HepG2 (cell line): Measurements from ENCODE around the gene PRMT7. TPM values are rescaled to one million over a fixed set of nuclear protein-coding genes. Genes with fewer than 3 reads are reported as not detected.
A peak's percentile ranks its signal among the peaks of the same experiment; 100 is the strongest.

Source experiments
- ATAC-seq: fragments of 200-7000 bp; cut with Tn5 transposase; 3 replicates; pipeline ENCODE4 v1.9.1; 2020; ENCODE audit warnings: mild to moderate bottlenecking, moderate library complexity
- BruUV-seq: library from RNA; stranded (reverse); fragments of 400-500 nt; replicated peaks from 2 replicates; lab custom pipeline; 2021; lab: Mats Ljungman, UMichigan
- CTCF ChIA-PET: fragments of 300-600 bp; formaldehyde crosslinking; extraction: SDS; loops from one replicate; lab custom pipeline; 2021; ENCODE audit warnings: low total read pairs, inconsistent platforms, low intra/inter-chr PET ratio; lab: Yijun Ruan, JAX
- POLR2A ChIA-PET: fragments of 350-600 bp; sonication (Branson Sonifier 250); formaldehyde crosslinking; loops from one replicate; lab custom pipeline; 2020; ENCODE audit warnings: antibody characterized with exemption, inconsistent platforms; lab: Yijun Ruan, JAX
- DNase-seq: peaks from one replicate; pipeline ENCODE4 v3.0.0-alpha.2; 2015; ENCODE audit warnings: low spot score
- FAIRE-seq: peaks from 3 replicates; lab custom pipeline; 2011; peaks lifted over from hg19 to GRCh38; lab: Jason Lieb, UNC
- H2AFZ ChIP-seq: one replicate; pipeline ENCODE4 v1.6.1; 2011; ENCODE audit warnings: low read length, inconsistent platforms
- H3K27ac ChIP-seq: fragments of 300-600 bp; 3 replicates; pipeline ENCODE4 v1.8.0; 2011; ENCODE audit warnings: mixed run types, mild to moderate bottlenecking, mixed read lengths, low read length, inconsistent platforms; ENCODE audit not compliant: insufficient read depth; ENCODE audit errors: extremely low read length
- H3K27me3 ChIP-seq, 2 experiments: fragments of 200-600 bp in 1 of 2; 2 replicates in 1 of 2; 3 replicates in 1 of 2; pipeline versions ENCODE4 v1.6.0 to v1.8.0; 2011; ENCODE audit warnings: low read length in 2 of 2, mild to moderate bottlenecking in 2 of 2, moderate library complexity in 2 of 2, inconsistent platforms in 1 of 2; ENCODE audit not compliant: insufficient read depth in 2 of 2, control insufficient read depth in 1 of 2
- H3K36me3 ChIP-seq, 2 experiments: fragments of 200-600 bp in 1 of 2; replicated peaks in 1 of 2; 2 replicates in 1 of 2; 3 replicates in 1 of 2; pipeline versions ENCODE4 v1.5.1 to v1.8.0; 2011; ENCODE audit warnings: low read length in 2 of 2, inconsistent platforms in 1 of 2; ENCODE audit not compliant: insufficient read depth in 2 of 2, control insufficient read depth in 1 of 2
- H3K4me1 ChIP-seq: 2 replicates; pipeline ENCODE4 v1.5.1; 2012; ENCODE audit warnings: low read length, inconsistent platforms; ENCODE audit not compliant: insufficient read depth
- H3K4me2 ChIP-seq: 2 replicates; pipeline ENCODE4 v1.6.0; 2011; ENCODE audit warnings: low read depth, low read length, inconsistent platforms
- H3K4me3 ChIP-seq, 3 experiments: fragments of 200-600 bp in 1 of 3; sonication (generic), shearing (Covaris generic) in 1 of 3; replicated peaks in 1 of 3; 2 replicates each; pipeline ENCODE4 v1.5.1; 2011 to 2016; ENCODE audit warnings: low read length in 3 of 3, inconsistent platforms in 2 of 3, low read depth in 2 of 3, mild to moderate bottlenecking in 2 of 3, control low read depth in 1 of 3, mixed read lengths in 1 of 3; ENCODE audit not compliant: insufficient read depth in 1 of 3
- H3K79me2 ChIP-seq: one replicate; pipeline ENCODE4 v1.6.1; 2011; ENCODE audit warnings: low read length, inconsistent platforms; ENCODE audit not compliant: insufficient read depth
- H3K9ac ChIP-seq: 2 replicates; pipeline ENCODE4 v1.6.0; 2011; ENCODE audit warnings: mild to moderate bottlenecking, low read depth, low read length, inconsistent platforms; ENCODE audit not compliant: insufficient read depth
- H3K9me3 ChIP-seq: 2 replicates; pipeline ENCODE4 v1.5.1; 2012; ENCODE audit warnings: mild to moderate bottlenecking, low read length
- H4K20me1 ChIP-seq: 2 replicates; pipeline ENCODE4 v1.6.0; 2011; ENCODE audit warnings: inconsistent platforms, mild to moderate bottlenecking, low read length, moderate library complexity; ENCODE audit not compliant: insufficient read depth
- EHMT2 ChIP-seq: fragments of 200-600 bp; sonication (generic); IDR thresholded peaks from 2 replicates; pipeline ENCODE4 v1.7.0; 2017; ENCODE audit warnings: antibody characterized with exemption, low read depth, low read length, borderline replicate concordance
- SP5 ChIP-seq: IDR thresholded peaks from 2 replicates; pipeline ENCODE4 v1.6.1; 2016; ENCODE audit warnings: low read depth, borderline replicate concordance
- SRSF1 ChIP-seq: fragments of 200-400 bp; formaldehyde crosslinking; optimal IDR thresholded peaks from 2 replicates; pipeline ENCODE3; 2017; ENCODE audit warnings: mild to moderate bottlenecking, low read depth, low read length, moderate library complexity
- TGIF2 ChIP-seq: IDR thresholded peaks from 2 replicates; pipeline ENCODE4 v1.6.1; 2016; ENCODE audit warnings: control low read depth, missing compliant biosample characterization
- ZNF10 ChIP-seq: sonication (generic); formaldehyde crosslinking; IDR thresholded peaks from 2 replicates; pipeline ENCODE4 v1.4.0; 2020; ENCODE audit warnings: mild to moderate bottlenecking, low read depth, missing genetic modification reagents, borderline replicate concordance
- ZNF121 ChIP-seq: sonication (generic); formaldehyde crosslinking; IDR thresholded peaks from 2 replicates; pipeline ENCODE4 v1.5.0; 2020; ENCODE audit warnings: mild to moderate bottlenecking, missing genetic modification reagents
- ZNF24 ChIP-seq: fragments of 450-650 bp; IDR thresholded peaks from 2 replicates; pipeline ENCODE4 v1.6.1; 2017; ENCODE audit warnings: antibody characterized with exemption, mild to moderate bottlenecking
- ZNF33A ChIP-seq: sonication (generic); formaldehyde crosslinking; IDR thresholded peaks from 2 replicates; pipeline ENCODE4 v1.5.1; 2020; ENCODE audit warnings: missing genetic modification reagents, mild to moderate bottlenecking, moderate library complexity, borderline replicate concordance
- ZNF782 ChIP-seq: sonication (generic); formaldehyde crosslinking; IDR thresholded peaks from 2 replicates; pipeline ENCODE4 v1.4.0; 2020; ENCODE audit warnings: missing genetic modification reagents, mild to moderate bottlenecking, borderline replicate concordance
- ZZZ3 ChIP-seq: sonication (generic); formaldehyde crosslinking; IDR thresholded peaks from 2 replicates; pipeline ENCODE4 v1.4.0; 2020; ENCODE audit warnings: missing genetic modification reagents, mild to moderate bottlenecking, borderline replicate concordance
- WGBS: methylation state at CpG from one replicate; pipeline ENCODE4 v1.1.6; 2017; ENCODE audit warnings: low lambda C conversion rate; 5-methylcytosine and 5-hydroxymethylcytosine counted together
- in situ Hi-C: cut with HindIII; loops from 2 replicates; pipeline ENCODE4 v1.10.0; 2017; ENCODE audit warnings: low pct_unique_long_range_greater_than_20kb; ENCODE audit not compliant: extremely low pct_ligation_motif_present
- intact Hi-C: fragments of 100-400 bp; cut with micrococcal nuclease; formaldehyde crosslinking; loops from one replicate; pipeline ENCODE4 v1.10.0; 2022; ENCODE audit not compliant: unreplicated experiment
- polyA plus RNA-seq, 8 experiments: library from polyadenylated mRNA; depleted of rRNA in 3 of 8; stranded (reverse) in 7 of 8; unstranded in 1 of 8; fragments of >200 nt; fragmentation: Illumina TruSeq in 4 of 8; extraction: Trizol in 4 of 8; gene quantifications; 2 replicates each; pipeline versions ENCODE4 v1.2.1 to v1.2.3, GENCODE V29; 2011 to 2016; ENCODE audit warnings: low read depth in 4 of 8, missing spikeins in 1 of 8, mixed read lengths in 1 of 8; ENCODE audit not compliant: insufficient read depth in 1 of 8
- total RNA-seq, 5 experiments: library from RNA; depleted of rRNA; stranded (reverse); fragments of >200 nt; fragmentation: Illumina TruSeq; extraction: Trizol; gene quantifications; 2 replicates each; pipeline ENCODE4 v1.2.3, GENCODE V29; 2016; ENCODE audit warnings: low read depth in 1 of 5
- TF ChIP-seq, protein P1 (sequence below): sonication (generic); formaldehyde crosslinking; IDR thresholded peaks from 2 replicates; pipeline ENCODE4 v1.8.0; 2022; ENCODE audit warnings: mild to moderate bottlenecking, missing genetic modification reagents

PRMT7 gene
- total and polyA plus RNA-seq, 2 of the 13 experiments (the other 11 are each of a cell fraction or from before 2014, with no cell fraction given): 47.5 to 55.0 TPM

DNA sequence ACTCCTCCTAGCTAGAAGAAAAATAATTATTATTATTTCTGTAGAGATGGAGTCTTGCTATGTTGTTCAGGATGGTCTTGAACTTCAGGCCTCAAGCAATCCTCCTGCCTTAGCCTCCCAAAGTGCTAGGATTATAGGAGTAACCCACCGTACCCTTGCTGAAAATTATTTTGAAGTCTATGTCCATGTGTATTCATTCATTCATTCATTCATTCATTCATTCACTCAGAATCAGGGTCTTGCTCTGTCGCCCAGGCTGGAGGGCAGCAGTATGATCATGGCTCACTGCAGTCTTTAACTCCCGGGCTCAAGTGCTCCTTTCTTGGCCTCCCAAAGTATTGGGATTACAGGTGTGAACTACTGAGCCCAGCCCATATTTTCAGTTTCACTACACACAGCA, 4.2 kb upstream of the PRMT7 start:
- in situ Hi-C loops: no loop called here
- no peak overlapping the region for H3K4me2 ChIP-seq

DNA sequence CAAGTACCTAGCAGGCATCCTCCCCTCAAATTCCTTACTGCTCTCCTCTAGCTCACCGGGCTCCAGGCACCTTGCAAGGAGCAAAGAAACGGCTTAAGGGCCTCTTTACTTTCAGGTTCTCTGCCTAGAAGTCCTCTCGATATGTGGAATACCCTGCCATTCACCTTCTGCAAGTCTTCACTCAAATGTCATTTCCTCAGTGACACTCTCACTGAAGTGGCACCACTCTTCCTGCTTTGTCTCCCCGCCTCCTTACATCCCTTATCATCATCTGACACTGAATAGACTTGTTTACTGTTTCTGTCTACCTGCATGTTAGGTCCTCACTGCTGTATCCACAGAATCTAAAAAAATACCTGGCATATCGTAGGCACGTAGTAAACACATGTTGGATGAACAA, 1.0 kb upstream of the PRMT7 start:
- H3K79me2 ChIP-seq: peaks cover 52% of the 10 kb centered on the region
- POLR2A ChIA-PET: interaction anchor here (1.0 to 2.5 kb wide), 2 partner anchors 9 to 51 kb away, joined by 4 to 35 read pairs; no protein-coding TSS in a partner anchor
- peaks cover 42% of the 10 kb centered on the region for H3K4me1 ChIP-seq
- WGBS: 17% methylated on average over 6 of the region's 6 CpGs
- peaks cover 4% of the 10 kb centered on the region; the same call in 1 of the 2 replicates for H4K20me1 ChIP-seq
- no peak for ATAC-seq
- peak overlapping the region; percentile 86 for H3K9ac ChIP-seq
- H3K9me3 ChIP-seq: no peaks in the 10 kb centered on the region
- no peak for DNase-seq
- peak overlapping the region; percentile 97 for H3K4me2 ChIP-seq
- BruUV-seq: no TSS peak
- CTCF ChIA-PET: interaction anchor here (1.7 kb wide), 1 partner anchor 46 kb away, joined by 4 read pairs; the partner anchor contains the start of gene SLC7A6
- TF ChIP-seq ZZZ3 (CRISPR knock-in tag): 0 out of 2 replicates have a peak, but pooled peaks have one; percentile 36
- TF ChIP-seq ZNF782 (CRISPR knock-in tag): 0 out of 2 replicates have a peak, but pooled peaks have one; percentile 56
- no peak for TF ChIP-seq EHMT2
- 0 out of 2 replicates have a peak, but pooled peaks have one; percentile 30 for TF ChIP-seq TGIF2
- no peak for TF ChIP-seq SRSF1
- no peak for TF ChIP-seq SP5
- TF ChIP-seq ZNF10 (CRISPR knock-in tag): no peak
- TF ChIP-seq, protein P1, sequence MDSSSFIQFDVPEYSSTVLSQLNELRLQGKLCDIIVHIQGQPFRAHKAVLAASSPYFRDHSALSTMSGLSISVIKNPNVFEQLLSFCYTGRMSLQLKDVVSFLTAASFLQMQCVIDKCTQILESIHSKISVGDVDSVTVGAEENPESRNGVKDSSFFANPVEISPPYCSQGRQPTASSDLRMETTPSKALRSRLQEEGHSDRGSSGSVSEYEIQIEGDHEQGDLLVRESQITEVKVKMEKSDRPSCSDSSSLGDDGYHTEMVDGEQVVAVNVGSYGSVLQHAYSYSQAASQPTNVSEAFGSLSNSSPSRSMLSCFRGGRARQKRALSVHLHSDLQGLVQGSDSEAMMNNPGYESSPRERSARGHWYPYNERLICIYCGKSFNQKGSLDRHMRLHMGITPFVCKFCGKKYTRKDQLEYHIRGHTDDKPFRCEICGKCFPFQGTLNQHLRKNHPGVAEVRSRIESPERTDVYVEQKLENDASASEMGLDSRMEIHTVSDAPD (CRISPR knock-in tag): 0 out of 2 replicates have a peak, but pooled peaks have one; percentile 15
- TF ChIP-seq, all 625 proteins: peak for 4
- in situ Hi-C loops: no loop called here
- H3K36me3 ChIP-seq: peaks cover 5 to 25% of the 10 kb centered on the region in 2 experiments
- intact Hi-C loops: loop anchor here (1.0 kb wide), 1 partner anchor 19 kb away; no protein-coding TSS in a partner anchor
- H3K27me3 ChIP-seq: no peaks in the 10 kb centered on the region; a peak in 1 of 5 replicates
- no peak for FAIRE-seq
- H3K4me3 ChIP-seq: peak overlapping the region; percentile 77 to 91 (median 90)
- no peak overlapping the region for H2AFZ ChIP-seq
- H3K27ac ChIP-seq: peak overlapping the region; percentile 85

More for the DNA sequence above, 4.2 kb upstream of the PRMT7 start:
- ChIA-PET POLR2A (no interaction called here), CTCF (no interaction called here)
- 99% methylated on average over 3 of the region's 3 CpGs for WGBS
- Histone ChIP-seq H3K9me3 (no peaks in the 10 kb centered on the region), H3K4me3 (no peak overlapping the region), H3K9ac (no peak overlapping the region), H3K4me1 (peaks cover 15% of the 10 kb centered on the region), H2AFZ (no peak overlapping the region), H3K79me2 (peaks cover 30% of the 10 kb centered on the region), H4K20me1 (peaks cover 4% of the 10 kb centered on the region; the same call in 1 of the 2 replicates), H3K27me3 (no peaks in the 10 kb centered on the region; a peak in 1 of 5 replicates), H3K36me3 (peaks cover 20 to 51% of the 10 kb centered on the region in 2 experiments), H3K27ac (no peak overlapping the region)
- DNase-seq (no peak), ATAC-seq (no peak), FAIRE-seq (no peak)
- intact Hi-C loops: no loop called here
- peak; percentile 48 for TF ChIP-seq ZNF121 (CRISPR knock-in tag)
- peak; percentile 58; the same call in 1 of the 2 replicates for TF ChIP-seq ZNF24
- TF ChIP-seq ZNF33A (CRISPR knock-in tag): no peak
- BruUV-seq: no TSS peak
